Neutrophil (primary cell): Measurements from ENCODE around the gene CLMN.

ENCODE experiments used
- H3K27ac ChIP-seq: fragments of 200-600 bp; sonication (generic); 2 replicates; pipeline ENCODE4 v1.5.1; 2016; ENCODE audit warnings: mild to moderate bottlenecking, moderate library complexity
- H3K27me3 ChIP-seq: fragments of 200-600 bp; sonication (generic); 2 replicates; pipeline ENCODE4 v1.6.0; 2016; ENCODE audit warnings: mild to moderate bottlenecking
- H3K36me3 ChIP-seq: fragments of 200-600 bp; sonication (generic); 2 replicates; pipeline ENCODE4 v1.5.1; 2017
- H3K4me1 ChIP-seq, 2 experiments: fragments of 200-600 bp in 1 of 2; sonication (generic) in 1 of 2; 1 replicate in 1 of 2; 2 replicates in 1 of 2; pipeline versions ENCODE4 v1.5.1 to v1.6.1; 2013 to 2016; ENCODE audit warnings: low read depth in 1 of 2, low read length in 1 of 2, mild to moderate bottlenecking in 1 of 2, moderate library complexity in 1 of 2; ENCODE audit not compliant: control insufficient read depth in 1 of 2, insufficient read depth in 1 of 2
- H3K4me3 ChIP-seq, 2 experiments: fragments of 200-600 bp in 1 of 2; sonication (generic) in 1 of 2; 1 replicate in 1 of 2; 2 replicates in 1 of 2; pipeline ENCODE4 v1.5.1; 2013 to 2016; ENCODE audit warnings: low read depth in 1 of 2, low read length in 1 of 2, mild to moderate bottlenecking in 1 of 2, moderate library complexity in 1 of 2
- H3K9me3 ChIP-seq: fragments of 200-600 bp; sonication (generic); 2 replicates; pipeline ENCODE4 v1.5.1; 2016
- CTCF ChIP-seq: fragments of 200-600 bp; sonication (generic); IDR thresholded peaks from 2 replicates; pipeline ENCODE4 v1.5.1; 2016; ENCODE audit warnings: antibody characterized with exemption

Gene CLMN

GRCh38 chr14:95221531-95221930 is 98.2 kb downstream of the CLMN start:
- no peak for TF ChIP-seq CTCF
- H3K36me3 ChIP-seq = no peaks in the 10 kb centered on the region
- no peaks in the 10 kb centered on the region for H3K9me3 ChIP-seq
- no peak overlapping the region for H3K4me3 ChIP-seq
- no peak overlapping the region for H3K27ac ChIP-seq
- H3K27me3 ChIP-seq = no peaks in the 10 kb centered on the region
- H3K4me1 ChIP-seq = no peaks in the 10 kb centered on the region

- H3K4me1 ChIP-seq = no peaks in the 10 kb centered on the region
- H3K4me3 ChIP-seq = no peak overlapping the region
- H3K36me3 ChIP-seq = no peaks in the 10 kb centered on the region
- no peaks in the 10 kb centered on the region for H3K27me3 ChIP-seq
- no peak overlapping the region for H3K27ac ChIP-seq
- no peak for TF ChIP-seq CTCF
- no peaks in the 10 kb centered on the region for H3K9me3 ChIP-seq
Measured at GRCh38 chr14:95220663-95221231, 99.0 kb downstream of the CLMN start.

DNA sequence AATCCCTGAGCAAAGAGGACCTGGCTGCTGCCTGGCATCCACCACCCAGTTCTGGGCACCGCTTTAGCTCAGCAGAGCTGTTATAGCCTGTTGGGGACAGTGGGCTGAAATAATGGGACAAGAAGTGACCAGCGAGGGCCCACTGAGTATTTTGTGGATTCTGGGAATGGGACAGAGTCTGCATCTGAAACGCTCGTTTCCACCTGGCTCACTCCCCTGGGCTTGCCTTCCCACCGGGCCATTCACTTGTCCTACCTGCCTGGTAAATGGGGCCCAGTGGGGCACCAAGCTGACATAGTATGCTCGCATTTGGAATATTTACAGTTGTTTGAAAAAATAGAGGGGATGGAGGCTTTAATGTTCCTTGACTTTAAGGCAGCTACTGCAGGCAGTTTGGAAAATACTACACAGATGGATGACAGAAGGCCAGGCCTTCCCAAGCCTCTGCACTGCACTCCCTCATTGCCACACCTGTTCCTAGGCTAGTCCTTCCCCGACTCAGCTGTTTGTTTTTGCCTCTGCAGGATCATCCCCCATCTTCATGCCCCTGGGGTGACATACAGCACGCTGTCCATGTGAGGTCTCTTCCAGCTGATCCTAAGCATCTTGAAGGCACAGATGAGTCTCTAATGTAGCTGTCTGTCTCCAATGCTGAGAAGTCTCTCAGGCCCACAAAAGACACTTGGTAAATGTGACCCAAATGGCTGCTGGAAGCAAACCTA is 101.1 kb downstream of the CLMN start:
- H3K9me3 ChIP-seq = no peaks in the 10 kb centered on the region
- no peaks in the 10 kb centered on the region for H3K4me1 ChIP-seq
- no peak overlapping the region for H3K27ac ChIP-seq
- no peaks in the 10 kb centered on the region for H3K36me3 ChIP-seq
- no peak overlapping the region for H3K4me3 ChIP-seq
- no peaks in the 10 kb centered on the region for H3K27me3 ChIP-seq
- no peak for TF ChIP-seq CTCF

DNA sequence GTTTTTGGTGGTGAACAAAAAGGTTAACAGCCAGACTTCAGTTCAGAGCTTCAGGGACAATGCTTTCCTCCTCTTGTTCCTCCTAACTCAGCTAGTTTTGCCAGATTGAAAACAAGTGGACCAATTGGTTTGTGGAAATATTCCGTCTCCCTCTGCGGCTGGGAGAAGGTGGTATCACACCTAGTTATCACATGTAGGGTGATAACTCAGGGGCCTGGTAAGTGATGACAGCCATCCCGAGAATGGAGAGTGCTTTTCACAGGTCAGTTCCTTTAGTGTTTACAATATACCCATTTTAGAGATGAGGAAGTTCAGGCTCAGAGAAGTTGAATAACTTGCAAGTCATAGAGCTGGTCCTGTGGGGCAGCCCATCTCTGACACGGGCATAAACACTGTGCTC is 101.7 kb downstream of the CLMN start:
- H3K27ac ChIP-seq = no peak overlapping the region
- H3K4me1 ChIP-seq = no peaks in the 10 kb centered on the region
- no peaks in the 10 kb centered on the region for H3K36me3 ChIP-seq
- H3K4me3 ChIP-seq = no peak overlapping the region
- TF ChIP-seq CTCF = no peak
- no peaks in the 10 kb centered on the region for H3K27me3 ChIP-seq
- no peaks in the 10 kb centered on the region for H3K9me3 ChIP-seq

DNA sequence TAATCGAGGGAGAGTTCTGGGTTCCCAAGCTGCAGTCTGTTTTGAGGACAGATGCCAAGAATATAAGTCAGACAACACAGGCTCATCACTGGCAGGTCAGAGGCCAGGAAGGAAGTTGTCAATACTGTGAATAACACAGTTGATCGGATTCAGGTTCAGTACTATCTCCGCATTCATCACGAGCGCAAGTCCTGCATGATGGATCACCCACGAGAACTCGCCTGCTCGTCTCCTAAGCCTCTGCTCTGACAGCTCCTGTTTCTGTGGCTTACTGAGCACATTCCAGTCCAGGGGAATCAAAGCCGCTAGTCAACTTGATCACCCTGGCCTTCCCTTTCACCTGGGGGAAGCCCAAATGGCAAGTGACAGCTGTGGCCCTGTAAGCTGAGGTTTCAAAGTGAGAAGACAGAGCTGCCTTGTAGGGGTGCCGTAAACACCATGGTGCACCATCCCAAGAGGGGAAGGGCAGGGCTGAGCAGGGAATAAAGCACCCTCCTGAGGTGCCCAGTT is 102.3 kb downstream of the CLMN start:
- no peaks in the 10 kb centered on the region for H3K27me3 ChIP-seq
- TF ChIP-seq CTCF = no peak

More for the DNA sequence above, 102.3 kb downstream of the CLMN start:
- Histone ChIP-seq H3K4me1 (no peaks in the 10 kb centered on the region), H3K4me3 (no peak overlapping the region), H3K9me3 (no peaks in the 10 kb centered on the region), H3K36me3 (no peaks in the 10 kb centered on the region), H3K27ac (no peak overlapping the region)
